Right lobe of liver (tissue), 6 donors: ENCODE results near the gene FILIP1. TPM values are rescaled to one million over a fixed set of nuclear protein-coding genes. Genes with fewer than 3 reads are reported as not detected.

Experiments used
- ATAC-seq, 4 donors: fragments of 200-7000 bp; cut with Tn5 transposase; one replicate each; pipeline ENCODE4 v1.9.1; 2020; ENCODE audit warnings: mild to moderate bottlenecking in 4 of 4, moderate library complexity in 4 of 4
- DNase-seq, 3 donors: peaks; one replicate each; pipeline ENCODE4 v3.0.0-alpha.2; 2020
- H3K27ac ChIP-seq, 3 donors: fragments of 200-600 bp; one replicate each; pipeline ENCODE4 v1.8.0; 2022
- H3K27me3 ChIP-seq, 2 donors: fragments of 200-600 bp; one replicate each; pipeline ENCODE4 v1.8.0; 2022
- H3K36me3 ChIP-seq, 4 donors: fragments of 200-600 bp; sonication (generic) in 1 of 4; one replicate each; pipeline versions ENCODE4 v1.5.1 to v1.8.0; 2017 to 2022; ENCODE audit warnings: control low read depth in 1 of 4
- H3K4me1 ChIP-seq, 4 donors: fragments of 200-600 bp; sonication (generic) in 1 of 4; one replicate each; pipeline versions ENCODE4 v1.5.1 to v1.8.0; 2017 to 2022; ENCODE audit warnings: control low read depth in 1 of 4
- H3K4me3 ChIP-seq, 3 donors: fragments of 200-600 bp; one replicate each; pipeline ENCODE4 v1.8.0; 2022
- H3K9me3 ChIP-seq, 4 donors: fragments of 200-600 bp; sonication (generic) in 1 of 4; one replicate each; pipeline versions ENCODE4 v1.5.1 to v1.8.0; 2017 to 2022; ENCODE audit warnings: control low read depth in 1 of 4
- CTCF ChIP-seq, 4 donors: fragments of 200-600 bp in 3 of 4; fragments of 450-650 bp in 1 of 4; IDR thresholded peaks; one replicate each; pipeline versions ENCODE4 v1.5.1 to v1.8.0; 2016 to 2022; ENCODE audit warnings: antibody characterized with exemption in 4 of 4, mild to moderate bottlenecking in 2 of 4
- POLR2A ChIP-seq: fragments of 450-650 bp; IDR thresholded peaks from one replicate; pipeline ENCODE4 v1.6.1; 2017; ENCODE audit warnings: antibody characterized with exemption, mild to moderate bottlenecking
- WGBS: methylation state at CpG from one replicate; pipeline ENCODE4 v1.1.6; 2018; ENCODE audit warnings: low coverage, low lambda C conversion rate; ENCODE audit not compliant: insufficient coverage; ENCODE audit errors: missing lambda C conversion rate; 5-methylcytosine and 5-hydroxymethylcytosine counted together
- intact Hi-C, 2 donors: fragments of 100-400 bp; cut with DNase I; formaldehyde crosslinking; loops; one replicate each; pipeline versions ENCODE4 v1.11.2 to v1.14.1; 2022
- total RNA-seq, 6 experiments: library from RNA; depleted of rRNA in 2 of 6; stranded (reverse); fragments of >200 nt in 2 of 6; fragmentation: NEBNext Ultra II Directional in 3 of 6; extraction: Animal tissue kit (Norgen Biotek cat#: 25700) in 3 of 6; gene quantifications; one replicate each; pipeline versions ENCODE4 v1.1.0 to v1.2.4, GENCODE V29; 2016 to 2023
- donor health status: DM: no; HTN: yes; CAD: no.
- donor health status: DM: no; HTN: no; CAD: no.
- donor health status: DM: no; HTN: no; CAD: no.
- donor health status: DM: no; HTN: yes; CAD: no.
- donor health status: DM: no; HTN: yes; CAD: no.

Gene FILIP1
- total RNA-seq, 6 experiments from 2014 or later: 0.95 to 2.2 (median 1.6) TPM

GRCh38 chr6:75348882-75349261 lies 144.7 kb downstream of the FILIP1 start:
- Histone ChIP-seq H3K27ac (no peak overlapping the region), H3K36me3 (no peaks in the 10 kb centered on the region), H3K4me3 (peak overlapping the region in 1 of 3 donors; percentile 33), H3K9me3 (no peaks in the 10 kb centered on the region), H3K27me3 (no peaks in the 10 kb centered on the region), H3K4me1 (peaks cover 0 to 10% (median 0%) of the 10 kb centered on the region in 4 donors)
- TF ChIP-seq POLR2A (no peak), CTCF (IDR thresholded peaks at IDR 0.05) (no peak)
- DNase-seq: no peak
- no peak for ATAC-seq
- intact Hi-C loops: no loop called here

GRCh38 chr6:75347898-75348610 lies 145.5 kb downstream of the FILIP1 start:
- H3K4me1 ChIP-seq: peaks cover 0 to 10% (median 0%) of the 10 kb centered on the region in 4 donors
- no peak overlapping the region for H3K4me3 ChIP-seq
- H3K27me3 ChIP-seq: no peaks in the 10 kb centered on the region
- WGBS: 66% methylated on average over 2 of the region's 2 CpGs
- no peaks in the 10 kb centered on the region for H3K36me3 ChIP-seq
- no peak overlapping the region for H3K27ac ChIP-seq
- H3K9me3 ChIP-seq: no peaks in the 10 kb centered on the region
- no peak for ATAC-seq
- intact Hi-C loops: no loop called here
- no peak for TF ChIP-seq CTCF (IDR thresholded peaks at IDR 0.05)
- TF ChIP-seq POLR2A: no peak
- DNase-seq: no peak

GRCh38 chr6:75345413-75345812 lies 148.2 kb downstream of the FILIP1 start:
- Histone ChIP-seq H3K36me3 (no peaks in the 10 kb centered on the region), H3K4me3 (no peak overlapping the region), H3K27ac (no peak overlapping the region), H3K9me3 (no peaks in the 10 kb centered on the region), H3K4me1 (peaks cover 0 to 10% (median 0%) of the 10 kb centered on the region in 4 donors), H3K27me3 (no peaks in the 10 kb centered on the region)
- intact Hi-C loops: no loop called here
- no peak for TF ChIP-seq CTCF (IDR thresholded peaks at IDR 0.05)
- WGBS: 92% methylated on average over 3 of the region's 9 CpGs
- DNase-seq (no peak), ATAC-seq (no peak)

GRCh38 chr6:75344455-75344854 lies 149.1 kb downstream of the FILIP1 start:
- TF ChIP-seq POLR2A (no peak), CTCF (IDR thresholded peaks at IDR 0.05) (no peak)
- no peaks in the 10 kb centered on the region for H3K27me3 ChIP-seq
- intact Hi-C loops: no loop called here
- no peak overlapping the region for H3K27ac ChIP-seq
- H3K4me3 ChIP-seq: no peak overlapping the region
- ATAC-seq (peak in 1 of 4 donors; percentile 46), DNase-seq (no peak)
- peaks cover 0 to 6% (median 0%) of the 10 kb centered on the region in 4 donors for H3K4me1 ChIP-seq
- H3K36me3 ChIP-seq: no peaks in the 10 kb centered on the region
- H3K9me3 ChIP-seq: no peaks in the 10 kb centered on the region

GRCh38 chr6:75344021-75344420 lies 149.6 kb downstream of the FILIP1 start:
- H3K27ac ChIP-seq: no peak overlapping the region
- H3K4me1 ChIP-seq: peaks cover 0 to 2% (median 0%) of the 10 kb centered on the region in 4 donors
- H3K27me3 ChIP-seq: no peaks in the 10 kb centered on the region
- TF ChIP-seq CTCF (IDR thresholded peaks at IDR 0.05): no peak
- no peak for TF ChIP-seq POLR2A
- H3K36me3 ChIP-seq: no peaks in the 10 kb centered on the region
- DNase-seq (no peak), ATAC-seq (no peak)
- no peak overlapping the region for H3K4me3 ChIP-seq
- intact Hi-C loops: no loop called here
- no peaks in the 10 kb centered on the region for H3K9me3 ChIP-seq
